SU-DHL-6 (cell line): ENCODE measurements around the gene SPDEF.

Experiments
- H2AFZ ChIP-seq: fragments of 200-600 bp; sonication (generic); 2 replicates; pipeline ENCODE4 v1.6.1; 2014; ENCODE audit warnings: low read depth, mild to moderate bottlenecking, moderate library complexity, mixed read lengths, antibody characterized with exemption, low read length; ENCODE audit not compliant: severe bottlenecking
- H3F3A ChIP-seq: fragments of 200-600 bp; shearing (Covaris generic); 2 replicates; pipeline ENCODE4 v1.6.0; 2016; ENCODE audit warnings: antibody characterized with exemption, mild to moderate bottlenecking; ENCODE audit not compliant: insufficient read depth
- H3K27ac ChIP-seq: fragments of 200-600 bp; sonication (generic); 2 replicates; pipeline ENCODE4 v1.5.1; 2016; ENCODE audit warnings: low read depth, mild to moderate bottlenecking, low read length, moderate library complexity, mixed read lengths
- H3K27me3 ChIP-seq: fragments of 200-600 bp; sonication (generic), shearing (Covaris generic); 2 replicates; pipeline ENCODE4 v1.6.0; 2014; ENCODE audit warnings: mild to moderate bottlenecking, low read length
- H3K36me3 ChIP-seq: fragments of 200-600 bp; sonication (generic); 2 replicates; pipeline ENCODE4 v1.6.1; 2014; ENCODE audit warnings: mild to moderate bottlenecking, low read length, mixed read lengths
- H3K4me2 ChIP-seq: fragments of 300-600, 200-600 bp; shearing (Covaris generic), sonication (generic); 2 replicates; pipeline ENCODE4 v1.6.0; 2014; ENCODE audit warnings: low read length, low read depth, mild to moderate bottlenecking; ENCODE audit not compliant: poor library complexity, severe bottlenecking
- H3K4me3 ChIP-seq: fragments of 200-600 bp; sonication (generic); 2 replicates; pipeline ENCODE4 v1.5.1; 2014; ENCODE audit warnings: antibody characterized with exemption, low read length, mild to moderate bottlenecking, mixed read lengths; ENCODE audit not compliant: insufficient read depth, poor library complexity, severe bottlenecking
- H3K79me2 ChIP-seq: fragments of 200-600 bp; sonication (generic); 2 replicates; pipeline ENCODE4 v1.6.1; 2014; ENCODE audit warnings: mild to moderate bottlenecking, low read length, moderate library complexity; ENCODE audit not compliant: insufficient read depth
- H3K9ac ChIP-seq: fragments of 200-600 bp; sonication (generic); 2 replicates; pipeline ENCODE4 v1.7.0; 2014; ENCODE audit warnings: mild to moderate bottlenecking, low read length
- H3K9me2 ChIP-seq: fragments of 200-600 bp; sonication (generic); replicated peaks from 2 replicates; pipeline ENCODE4 v1.6.1; 2014; ENCODE audit warnings: low read length; ENCODE audit not compliant: insufficient read depth
- H3K9me3 ChIP-seq: fragments of 200-600 bp; sonication (generic); 2 replicates; pipeline ENCODE4 v1.6.1; 2014; ENCODE audit warnings: low read length, mixed read lengths; ENCODE audit not compliant: insufficient read depth
- H4K20me1 ChIP-seq: fragments of 200-600 bp; sonication (generic); 2 replicates; pipeline ENCODE4 v1.6.1; 2014; ENCODE audit warnings: low read depth, mild to moderate bottlenecking, antibody characterized with exemption, low read length, moderate library complexity, mixed read lengths
- CTCF ChIP-seq: fragments of 200-600 bp; sonication (generic); IDR thresholded peaks from one replicate; pipeline ENCODE4 v1.5.1; 2017; ENCODE audit warnings: antibody characterized with exemption, mild to moderate bottlenecking, low read length, moderate library complexity; ENCODE audit not compliant: insufficient read depth, poor library complexity, severe bottlenecking
- EZH2phosphoT487 ChIP-seq: fragments of 200-600 bp; sonication (generic), shearing (Covaris generic); conservative IDR thresholded peaks from 2 replicates; pipeline ENCODE4 v1.6.1; 2018; ENCODE audit warnings: mild to moderate bottlenecking, antibody characterized with exemption, low read length, moderate library complexity, mixed read lengths

SPDEF gene

GRCh38 chr6:34576286-34576955, 20.3 kb upstream of the SPDEF start:
- H2AFZ ChIP-seq = no peak overlapping the region
- no peaks in the 10 kb centered on the region for H3K79me2 ChIP-seq
- H4K20me1 ChIP-seq = no peaks in the 10 kb centered on the region
- H3K36me3 ChIP-seq = no peaks in the 10 kb centered on the region
- no peaks in the 10 kb centered on the region for H3K9me3 ChIP-seq
- no peaks in the 10 kb centered on the region for H3F3A ChIP-seq
- H3K4me3 ChIP-seq = no peak overlapping the region
- no peak overlapping the region for H3K27ac ChIP-seq
- TF ChIP-seq EZH2phosphoT487 (no peak), CTCF (no peak)
- no peak overlapping the region for H3K4me2 ChIP-seq
- no peak overlapping the region for H3K9ac ChIP-seq
- no peaks in the 10 kb centered on the region for H3K27me3 ChIP-seq
- H3K9me2 ChIP-seq = no peaks in the 10 kb centered on the region

- no peak overlapping the region for H3K27ac ChIP-seq
- H3K27me3 ChIP-seq = no peaks in the 10 kb centered on the region
- H3K9ac ChIP-seq = no peak overlapping the region
- H3K9me3 ChIP-seq = no peaks in the 10 kb centered on the region
- no peaks in the 10 kb centered on the region for H3K9me2 ChIP-seq
- no peaks in the 10 kb centered on the region for H4K20me1 ChIP-seq
- H3K79me2 ChIP-seq = no peaks in the 10 kb centered on the region
- no peak overlapping the region for H3K4me2 ChIP-seq
- H2AFZ ChIP-seq = no peak overlapping the region
- no peaks in the 10 kb centered on the region for H3K36me3 ChIP-seq
- H3F3A ChIP-seq = no peaks in the 10 kb centered on the region
- no peak overlapping the region for H3K4me3 ChIP-seq
- TF ChIP-seq EZH2phosphoT487 (no peak), CTCF (no peak)
Measured at GRCh38 chr6:34575326-34575725, 19.2 kb upstream of the SPDEF start.

GRCh38 chr6:34574647-34575293, 18.6 kb upstream of the SPDEF start:
- Histone ChIP-seq H3K79me2 (no peaks in the 10 kb centered on the region), H4K20me1 (no peaks in the 10 kb centered on the region), H3F3A (no peaks in the 10 kb centered on the region), H3K36me3 (no peaks in the 10 kb centered on the region), H3K4me2 (no peak overlapping the region), H3K4me3 (no peak overlapping the region), H3K9me3 (no peaks in the 10 kb centered on the region), H3K9me2 (no peaks in the 10 kb centered on the region), H3K27ac (no peak overlapping the region), H2AFZ (no peak overlapping the region), H3K9ac (no peak overlapping the region), H3K27me3 (no peaks in the 10 kb centered on the region)
- TF ChIP-seq EZH2phosphoT487 (no peak), CTCF (no peak)
